ENCODE results near the gene ACP5. TPM values are rescaled to one million over a fixed set of nuclear protein-coding genes. Genes with fewer than 3 reads are reported as not detected.
"Not testable (repeated sequence)": the region's sequence is repeated elsewhere in the genome, so short reads cannot be mapped to it uniquely, and the experiment has no call there.

Gene ACP5
- 10 to 100 TPM; 21.3 to 21.4 TPM for total RNA-seq

DNA sequence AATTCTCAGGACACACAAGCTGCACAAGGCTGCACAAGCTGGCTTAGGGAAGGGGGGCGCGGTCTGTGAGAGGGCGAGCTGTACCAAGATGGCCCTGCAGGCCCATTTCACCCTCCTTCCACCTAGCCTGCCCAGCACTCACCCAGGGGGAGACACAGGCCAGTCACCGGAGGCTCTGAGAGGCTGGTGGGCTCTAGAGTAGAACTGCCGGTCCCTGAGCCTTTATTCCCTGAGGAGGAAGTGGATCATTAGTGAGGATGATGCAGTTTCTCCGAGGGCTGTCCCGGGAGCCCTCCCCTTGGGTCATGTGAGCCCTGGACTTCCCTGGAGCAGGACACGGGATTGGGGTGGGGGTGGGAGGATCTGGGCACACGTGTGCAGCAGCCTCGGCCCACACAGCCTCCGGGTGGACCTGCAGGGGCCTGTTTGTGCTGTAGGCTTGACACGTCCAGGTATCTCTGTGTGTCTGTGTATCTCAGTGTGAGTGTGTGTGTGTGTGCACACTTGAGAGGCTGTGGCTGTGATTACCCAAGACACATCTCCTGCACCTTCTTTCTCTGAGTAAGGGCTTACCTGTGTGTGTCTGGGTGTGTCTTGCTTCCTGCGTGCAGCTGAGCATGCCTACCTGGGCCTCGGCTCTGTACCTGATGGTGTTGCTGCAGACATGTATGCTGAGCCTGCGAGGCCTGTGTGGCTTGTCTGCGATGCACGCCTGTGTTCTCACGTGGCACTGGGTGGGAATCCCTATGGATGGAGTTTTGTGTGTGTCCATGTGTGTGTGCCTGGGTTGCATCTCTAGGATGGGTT, at the start of gene ACP5:
Gene ACP5, minus strand, starts transcription at position 195 of the 807 bp plus-strand sequence. CDS start 328 bp downstream, outside the sequence.
- no peaks in the 10 kb centered on the region for H3K36me3 Mint-ChIP-seq (ENCODE audit: low read depth)
- POLR2A ChIA-PET: interaction anchor here (0.9 to 1.2 kb wide), 2 partner anchors 19 to 49 kb away, joined by 3 read pairs; partner anchors contain the start of genes ECSIT and ELOF1
- no peaks in the 10 kb centered on the region for H3K9me3 Mint-ChIP-seq
- peaks cover 30% of the 10 kb centered on the region for H3K4me1 Mint-ChIP-seq
- no peak for DNase-seq
- peak within 1 kb of the TSS; percentile 58 for H3K4me3 Mint-ChIP-seq
- H3K27me3 Mint-ChIP-seq: no peaks in the 10 kb centered on the region
- no peak within 1 kb of the TSS for H3K27ac Mint-ChIP-seq
- CTCF ChIA-PET: interaction anchor here (1.0 to 2.6 kb wide), 3 partner anchors 14 to 95 kb away, joined by 3 to 11 read pairs (median 4); no protein-coding TSS in a partner anchor

DNA sequence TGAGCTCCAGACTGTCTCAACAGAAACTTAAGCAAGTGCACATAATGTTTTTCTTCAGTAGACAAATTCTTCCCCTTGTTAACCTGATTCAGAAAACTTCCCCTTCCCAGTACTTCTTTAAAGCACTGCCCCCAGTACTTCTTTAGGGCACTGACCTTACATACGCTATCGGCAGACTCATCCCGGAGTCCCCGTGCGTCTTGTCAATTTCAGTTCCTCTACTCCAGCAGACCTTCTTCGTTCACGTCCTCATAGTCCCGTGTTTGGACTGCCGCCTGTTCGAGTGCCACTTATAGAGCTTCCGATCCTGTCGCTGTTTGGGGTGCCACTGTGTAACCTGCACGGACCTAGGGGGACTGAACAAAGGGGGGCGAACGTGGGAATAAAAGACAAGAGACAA, 48.8 kb upstream of the ACP5 start:
- H3K27me3 Mint-ChIP-seq: peaks cover 28% of the 10 kb centered on the region

DNA sequence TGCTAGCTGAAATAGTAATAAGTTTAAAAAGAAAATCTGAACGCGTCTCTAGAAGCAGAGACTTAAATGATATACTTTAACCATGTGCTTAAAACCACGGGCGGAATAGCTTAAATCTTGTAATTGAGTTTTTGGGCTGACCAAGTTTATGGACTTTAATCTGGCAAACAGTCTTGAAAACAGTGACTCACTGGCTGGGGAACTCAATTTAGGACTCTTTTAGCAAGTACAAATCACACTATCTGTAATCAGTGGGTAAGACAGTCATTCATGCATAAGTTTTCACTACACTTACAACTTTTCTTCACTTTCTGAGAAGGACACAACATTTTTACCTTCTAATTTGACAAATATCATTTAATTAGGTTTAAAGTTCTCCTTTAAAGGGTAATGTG, 46.6 kb upstream of the ACP5 start:
- Mint-ChIP-seq H3K27me3 (peaks cover 27% of the 10 kb centered on the region), H3K4me3 (no peak overlapping the region), H3K27ac (no peak overlapping the region), H3K4me1 (peaks cover 9% of the 10 kb centered on the region), H3K9me3 (peaks cover 24% of the 10 kb centered on the region), H3K36me3 (ENCODE audit: low read depth) (peaks cover 26% of the 10 kb centered on the region)
- no peak for DNase-seq
- POLR2A ChIA-PET: interaction anchor here (0.6 kb wide), 1 partner anchor 26 kb away, joined by 3 read pairs; no protein-coding TSS in a partner anchor
- CTCF ChIA-PET: no interaction called here

More for the DNA sequence above, 48.8 kb upstream of the ACP5 start:
- Mint-ChIP-seq H3K36me3 (ENCODE audit: low read depth) (peaks cover 11% of the 10 kb centered on the region), H3K4me1 (peaks cover 9% of the 10 kb centered on the region), H3K9me3 (peaks cover 17% of the 10 kb centered on the region), H3K27ac (no peak overlapping the region), H3K4me3 (no peak overlapping the region)
- POLR2A ChIA-PET: no interaction called here
- no peak for DNase-seq
- CTCF ChIA-PET: interaction anchor here (0.9 kb wide), 1 partner anchor 90 kb away, joined by 3 read pairs; no protein-coding TSS in a partner anchor

DNA sequence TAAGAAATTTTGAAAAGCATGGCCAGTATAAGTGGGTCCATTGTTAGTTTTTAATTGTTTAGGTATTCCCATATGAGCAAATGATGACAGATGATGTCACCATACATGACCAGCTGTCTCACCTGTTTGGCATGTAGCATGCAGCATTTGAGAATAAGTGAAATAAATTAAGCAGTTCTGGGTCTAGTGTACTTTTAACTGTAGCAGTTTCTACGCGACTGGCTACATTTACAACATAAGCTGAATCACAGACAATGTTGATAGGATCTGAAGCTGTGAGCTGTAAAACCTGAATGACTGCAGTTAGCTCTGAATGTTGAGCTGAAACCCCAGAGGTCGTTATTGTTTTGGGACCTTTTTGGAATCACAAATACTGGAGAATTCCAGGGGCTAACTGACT, 45.0 kb upstream of the ACP5 start:
- Mint-ChIP-seq H3K27me3 (peaks cover 27% of the 10 kb centered on the region), H3K36me3 (ENCODE audit: low read depth) (peaks cover 41% of the 10 kb centered on the region), H3K9me3 (peaks cover 39% of the 10 kb centered on the region)
- CTCF ChIA-PET, H3K4me3 Mint-ChIP-seq, DNase-seq, H3K4me1 Mint-ChIP-seq, H3K27ac Mint-ChIP-seq, POLR2A ChIA-PET: not testable (repeated sequence)

DNA sequence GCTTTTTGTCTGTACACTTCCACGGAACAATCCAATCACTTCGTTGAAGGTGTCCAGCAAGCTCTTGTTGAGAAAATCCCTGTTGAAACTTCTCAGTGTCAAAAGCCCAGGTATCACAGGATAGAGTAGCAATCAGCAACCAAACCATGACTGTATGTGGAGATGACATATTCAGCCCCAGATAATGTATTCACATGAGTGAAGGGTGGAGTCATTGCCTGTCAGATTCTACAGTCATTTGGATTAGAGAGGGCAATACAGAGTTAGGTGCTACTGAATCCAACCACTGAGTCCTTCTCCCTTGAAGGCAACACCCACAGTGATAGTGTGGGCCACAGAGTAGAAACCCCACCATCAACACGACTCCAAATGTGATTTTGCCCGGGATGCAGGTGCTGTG, 43.1 kb upstream of the ACP5 start:
- peaks cover 16% of the 10 kb centered on the region for H3K27me3 Mint-ChIP-seq
- ChIA-PET POLR2A (no interaction called here), CTCF (no interaction called here)
- no peak overlapping the region for H3K4me3 Mint-ChIP-seq
- no peak for DNase-seq
- H3K9me3 Mint-ChIP-seq: peaks cover 48% of the 10 kb centered on the region
- peaks cover 9% of the 10 kb centered on the region for H3K4me1 Mint-ChIP-seq
- peaks cover 54% of the 10 kb centered on the region for H3K36me3 Mint-ChIP-seq (ENCODE audit: low read depth)
- no peak overlapping the region for H3K27ac Mint-ChIP-seq

DNA sequence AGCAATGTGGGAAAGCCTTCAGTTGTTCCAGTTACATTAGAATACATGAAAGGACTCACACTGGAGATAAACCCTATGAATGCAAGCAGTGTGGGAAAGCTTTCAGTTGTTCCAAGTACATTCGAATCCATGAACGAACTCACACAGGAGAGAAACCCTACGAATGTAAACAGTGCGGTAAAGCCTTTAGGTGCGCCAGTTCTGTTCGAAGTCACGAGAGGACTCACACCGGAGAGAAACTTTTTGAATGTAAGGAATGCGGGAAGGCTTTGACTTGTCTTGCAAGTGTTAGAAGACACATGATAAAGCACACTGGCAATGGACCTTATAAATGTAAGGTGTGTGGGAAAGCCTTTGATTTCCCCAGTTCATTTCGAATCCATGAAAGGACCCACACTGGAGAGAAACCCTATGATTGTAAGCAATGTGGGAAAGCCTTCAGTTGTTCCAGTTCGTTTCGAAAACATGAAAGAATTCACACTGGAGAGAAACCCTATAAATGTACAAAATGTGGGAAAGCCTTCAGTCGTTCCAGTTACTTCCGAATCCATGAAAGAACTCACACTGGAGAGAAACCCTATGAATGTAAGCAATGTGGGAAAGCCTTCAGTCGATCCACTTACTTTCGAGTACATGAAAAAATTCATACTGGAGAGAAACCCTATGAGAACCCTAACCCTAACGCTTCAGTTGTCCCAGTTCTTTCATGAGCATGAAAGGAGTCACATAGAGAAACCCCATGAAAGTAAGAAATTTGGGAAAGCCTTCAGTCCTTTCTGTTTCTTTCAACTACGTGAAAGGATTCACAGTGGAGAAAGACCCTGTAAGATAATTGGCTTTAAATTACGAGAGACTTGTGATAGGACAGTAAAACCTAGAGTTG, 40.0 kb upstream of the ACP5 start:
- Mint-ChIP-seq H3K4me3 (no peak overlapping the region), H3K4me1 (peaks cover 3% of the 10 kb centered on the region), H3K36me3 (ENCODE audit: low read depth) (peaks cover 68% of the 10 kb centered on the region), H3K27ac (no peak overlapping the region), H3K27me3 (no peaks in the 10 kb centered on the region), H3K9me3 (peaks cover 58% of the 10 kb centered on the region)
- POLR2A ChIA-PET: no interaction called here
- CTCF ChIA-PET: no interaction called here
- DNase-seq: no peak

DNA sequence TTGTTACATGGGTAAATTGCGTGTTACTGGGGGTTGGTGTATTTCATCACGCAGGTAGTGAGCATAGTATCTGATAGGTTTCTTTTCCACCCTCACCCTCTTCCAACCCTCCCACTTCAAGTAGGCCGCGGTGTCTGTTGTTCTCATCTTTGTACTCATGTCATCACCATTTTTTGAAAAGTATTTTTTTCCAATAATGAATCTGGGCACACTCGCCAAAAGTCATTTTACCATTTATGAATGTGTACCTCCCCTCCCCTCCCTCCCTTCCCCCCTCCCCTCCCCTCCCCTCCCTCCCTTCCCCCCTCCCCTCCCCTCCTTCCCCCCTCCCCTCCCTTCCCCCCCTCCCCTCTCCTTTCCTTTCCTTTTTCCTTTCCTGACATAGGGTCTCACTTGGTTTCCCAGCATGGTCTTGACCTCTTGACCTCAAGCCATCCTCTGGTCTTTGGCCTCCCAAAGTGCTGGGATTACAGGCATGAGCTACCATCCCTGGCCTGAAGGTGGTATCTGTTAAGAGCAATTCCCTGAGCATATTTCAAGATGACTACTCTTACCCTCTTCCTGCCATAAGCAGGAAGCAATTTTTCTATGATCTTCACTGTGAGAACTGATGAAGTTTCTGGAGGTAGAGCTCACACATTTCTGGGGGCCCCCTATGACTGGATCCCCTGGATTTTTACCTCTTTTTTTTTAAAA, 35.5 kb upstream of the ACP5 start:
- ChIA-PET POLR2A (no interaction called here), CTCF (no interaction called here)
- Mint-ChIP-seq H3K4me3 (no peak overlapping the region), H3K4me1 (peaks cover 3% of the 10 kb centered on the region), H3K27me3 (no peaks in the 10 kb centered on the region), H3K9me3 (peaks cover 34% of the 10 kb centered on the region), H3K27ac (no peak overlapping the region), H3K36me3 (ENCODE audit: low read depth) (peaks cover 41% of the 10 kb centered on the region)
- DNase-seq: no peak

DNA sequence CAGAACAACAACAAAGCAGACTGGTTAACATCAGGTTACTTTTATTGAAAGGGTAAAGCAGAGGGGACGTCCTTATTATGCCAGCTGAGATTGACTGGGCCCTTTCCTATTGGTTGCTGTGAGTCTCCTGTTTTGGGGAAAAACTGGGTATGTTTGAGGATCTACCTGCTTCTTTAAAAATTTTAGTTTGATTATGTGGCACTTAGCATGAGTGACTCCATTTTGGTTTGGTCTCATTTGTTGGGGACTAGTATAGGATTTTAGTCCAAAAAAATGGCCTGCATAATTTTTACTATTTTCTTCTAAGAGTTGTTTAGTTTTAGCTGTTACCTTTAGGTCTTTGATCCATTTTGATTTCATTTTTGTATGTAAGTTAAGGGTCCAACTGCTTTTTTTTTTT, 34.3 kb upstream of the ACP5 start:
- Mint-ChIP-seq H3K4me3 (no peak overlapping the region), H3K4me1 (peaks cover 3% of the 10 kb centered on the region), H3K9me3 (peaks cover 32% of the 10 kb centered on the region), H3K27ac (no peak overlapping the region), H3K36me3 (ENCODE audit: low read depth) (peaks cover 36% of the 10 kb centered on the region), H3K27me3 (no peaks in the 10 kb centered on the region)
- no peak for DNase-seq
- ChIA-PET CTCF (no interaction called here), POLR2A (no interaction called here)

DNA sequence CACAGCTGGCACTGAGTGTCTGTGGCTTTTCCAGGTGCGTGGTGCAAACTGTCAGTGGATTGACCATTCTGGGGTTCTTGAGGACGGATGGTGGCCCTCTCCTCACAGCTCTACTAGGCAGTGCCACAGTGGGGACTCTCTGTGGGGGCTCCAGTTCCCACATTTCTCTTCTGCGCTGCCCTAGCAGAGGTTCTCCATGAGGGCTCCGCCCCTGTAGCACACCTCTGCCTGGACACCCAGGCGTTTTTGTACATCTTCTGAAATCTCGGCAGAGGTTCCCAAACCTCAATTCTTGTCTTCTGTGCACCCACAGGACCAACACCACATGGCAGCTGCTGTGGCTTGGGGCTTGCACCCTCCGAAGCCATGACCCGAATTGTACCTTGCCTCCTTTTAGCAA, 29.0 kb upstream of the ACP5 start:
- Mint-ChIP-seq H3K4me3 (no peak overlapping the region), H3K9me3 (peaks cover 40% of the 10 kb centered on the region)

DNA sequence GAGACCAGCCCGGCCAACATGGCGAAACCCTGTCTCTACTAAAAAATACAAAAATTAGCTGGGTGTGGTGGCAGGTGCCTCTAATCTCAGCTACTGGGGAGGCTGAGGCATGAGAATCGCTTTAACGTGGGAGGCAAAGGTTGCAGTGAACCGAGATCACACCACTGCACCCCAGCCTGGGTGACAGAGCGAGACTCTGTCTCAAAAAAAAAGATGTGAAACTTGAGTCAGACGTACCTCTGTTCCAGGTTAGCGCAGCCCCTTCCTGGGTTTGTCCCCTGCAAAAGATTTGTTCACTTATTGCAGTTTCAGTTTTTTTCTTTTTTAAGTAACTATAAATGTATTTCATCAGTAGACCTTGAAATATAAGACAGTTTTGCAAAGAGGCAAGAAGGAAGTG, 22.3 kb upstream of the ACP5 start:
- H3K4me3 Mint-ChIP-seq, CTCF ChIA-PET, H3K27ac Mint-ChIP-seq, H3K27me3 Mint-ChIP-seq, DNase-seq, POLR2A ChIA-PET: not testable (repeated sequence)
- peaks cover 38% of the 10 kb centered on the region for H3K36me3 Mint-ChIP-seq (ENCODE audit: low read depth)
- peaks cover 15% of the 10 kb centered on the region for H3K9me3 Mint-ChIP-seq
- H3K4me1 Mint-ChIP-seq: peaks cover 18% of the 10 kb centered on the region

More for the DNA sequence above, 29.0 kb upstream of the ACP5 start:
- DNase-seq: no peak
- ChIA-PET POLR2A (interaction anchor here (1.2 kb wide), 1 partner anchor 9 kb away, joined by 3 read pairs; no protein-coding TSS in a partner anchor), CTCF (no interaction called here)
- Mint-ChIP-seq H3K36me3 (ENCODE audit: low read depth) (peaks cover 46% of the 10 kb centered on the region), H3K27ac (no peak overlapping the region), H3K27me3 (no peaks in the 10 kb centered on the region), H3K4me1 (no peaks in the 10 kb centered on the region)

DNA sequence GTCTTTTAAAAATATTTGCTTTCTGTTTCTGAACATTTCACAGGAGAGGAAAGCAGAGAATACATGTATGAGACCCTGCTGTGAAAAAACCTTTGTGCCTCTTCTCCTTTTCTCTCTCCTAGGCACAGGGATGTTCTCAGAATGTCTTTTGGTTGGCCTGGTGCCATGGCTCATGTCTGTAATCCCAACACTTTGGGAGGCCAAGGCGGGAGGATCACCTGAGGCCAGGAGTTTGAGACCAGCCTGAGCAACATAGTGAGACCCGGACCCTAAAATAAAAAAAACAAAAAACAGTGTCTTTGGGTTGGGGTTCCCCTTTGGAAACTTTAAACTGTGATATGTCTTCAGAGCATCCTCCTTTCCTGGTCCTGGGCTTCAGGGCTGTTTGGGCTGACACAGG, 21.3 kb upstream of the ACP5 start:
- H3K4me3 Mint-ChIP-seq: peak overlapping the region; percentile 33
- no peaks in the 10 kb centered on the region for H3K27me3 Mint-ChIP-seq
- CTCF ChIA-PET: no interaction called here
- H3K36me3 Mint-ChIP-seq (ENCODE audit: low read depth): peaks cover 28% of the 10 kb centered on the region
- H3K4me1 Mint-ChIP-seq: peaks cover 18% of the 10 kb centered on the region
- POLR2A ChIA-PET: no interaction called here
- no peak overlapping the region for H3K27ac Mint-ChIP-seq
- H3K9me3 Mint-ChIP-seq: peaks cover 11% of the 10 kb centered on the region
- no peak for DNase-seq

DNA sequence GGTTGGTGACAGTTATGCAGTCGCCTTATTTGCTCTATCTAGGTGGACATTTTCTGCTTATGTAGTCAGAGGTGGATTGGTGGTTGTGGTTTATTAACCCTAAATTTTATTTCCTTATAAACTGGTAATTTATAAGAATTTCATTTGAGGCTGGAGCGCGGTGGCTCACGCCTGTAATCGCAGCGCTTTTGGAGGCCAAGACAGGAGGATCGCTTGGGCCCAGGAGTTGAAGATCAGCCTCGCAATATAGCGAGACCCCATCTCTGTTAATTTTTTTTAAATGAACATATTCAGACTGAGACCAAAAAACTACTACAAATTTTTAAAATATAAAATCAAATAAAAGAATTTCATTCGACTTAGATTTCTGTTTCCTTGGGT, 20.6 kb upstream of the ACP5 start:
- no peak for DNase-seq
- POLR2A ChIA-PET: interaction anchor here (0.6 to 1.5 kb wide), 8 partner anchors 8 to 169 kb away, joined by 3 to 6 read pairs (median 4); partner anchors contain the start of genes ECSIT, ELOF1 and ZNF441
- CTCF ChIA-PET: interaction anchor here (0.8 kb wide), 1 partner anchor 116 kb away, joined by 3 read pairs; no protein-coding TSS in a partner anchor
- Mint-ChIP-seq H3K4me1 (peaks cover 18% of the 10 kb centered on the region), H3K9me3 (peaks cover 11% of the 10 kb centered on the region), H3K4me3 (peak overlapping the region; percentile 83), H3K27ac (peak overlapping the region; percentile 69), H3K27me3 (no peaks in the 10 kb centered on the region), H3K36me3 (ENCODE audit: low read depth) (peaks cover 25% of the 10 kb centered on the region)

Data from activated CD4-positive, alpha-beta memory T cell treated with anti-CD3 and anti-CD28 coated beads, Interleukin-2, amount 10 ng/mL, durations not matched to agents 7 days and 5 days (primary cell).